ENCODE measurements around the gene LCTL.

DNA sequence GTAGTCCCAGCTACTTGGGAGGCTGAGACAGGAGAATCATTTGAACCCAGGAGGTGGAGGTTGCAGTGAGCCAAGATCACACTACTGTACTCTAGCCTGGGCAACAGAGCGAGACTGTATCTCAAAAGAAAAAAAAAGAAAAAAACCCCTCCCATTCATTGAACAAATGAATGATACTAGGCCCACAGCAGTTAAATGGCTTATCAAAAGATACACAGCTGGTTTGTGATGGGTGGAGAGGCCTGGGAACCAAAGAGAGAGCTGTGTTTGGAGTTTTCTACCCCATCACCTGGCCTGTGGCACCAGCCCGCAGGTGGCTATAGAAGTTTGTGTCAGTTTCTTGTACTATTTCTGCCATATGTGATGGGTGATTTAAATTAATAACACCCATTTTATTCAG lies 43.1 kb upstream of the LCTL start:
- TF ChIP-seq, protein P1, sequence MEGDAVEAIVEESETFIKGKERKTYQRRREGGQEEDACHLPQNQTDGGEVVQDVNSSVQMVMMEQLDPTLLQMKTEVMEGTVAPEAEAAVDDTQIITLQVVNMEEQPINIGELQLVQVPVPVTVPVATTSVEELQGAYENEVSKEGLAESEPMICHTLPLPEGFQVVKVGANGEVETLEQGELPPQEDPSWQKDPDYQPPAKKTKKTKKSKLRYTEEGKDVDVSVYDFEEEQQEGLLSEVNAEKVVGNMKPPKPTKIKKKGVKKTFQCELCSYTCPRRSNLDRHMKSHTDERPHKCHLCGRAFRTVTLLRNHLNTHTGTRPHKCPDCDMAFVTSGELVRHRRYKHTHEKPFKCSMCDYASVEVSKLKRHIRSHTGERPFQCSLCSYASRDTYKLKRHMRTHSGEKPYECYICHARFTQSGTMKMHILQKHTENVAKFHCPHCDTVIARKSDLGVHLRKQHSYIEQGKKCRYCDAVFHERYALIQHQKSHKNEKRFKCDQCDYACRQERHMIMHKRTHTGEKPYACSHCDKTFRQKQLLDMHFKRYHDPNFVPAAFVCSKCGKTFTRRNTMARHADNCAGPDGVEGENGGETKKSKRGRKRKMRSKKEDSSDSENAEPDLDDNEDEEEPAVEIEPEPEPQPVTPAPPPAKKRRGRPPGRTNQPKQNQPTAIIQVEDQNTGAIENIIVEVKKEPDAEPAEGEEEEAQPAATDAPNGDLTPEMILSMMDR (IDR thresholded peaks at IDR 0.05) = no peak
- no peak for TF ChIP-seq POLR2A (IDR thresholded peaks at IDR 0.05)
- TF ChIP-seq EP300 (IDR thresholded peaks at IDR 0.05) = no peak
